ENCODE data around the gene ZFAND3. TPM values are rescaled to one million over a fixed set of nuclear protein-coding genes. Genes with fewer than 3 reads are reported as not detected.

Gene ZFAND3
- polyA plus RNA-seq, 1 donor (not counting 4 experiments of a cell fraction or from before 2014, with no cell fraction given), result 19.6 TPM

DNA sequence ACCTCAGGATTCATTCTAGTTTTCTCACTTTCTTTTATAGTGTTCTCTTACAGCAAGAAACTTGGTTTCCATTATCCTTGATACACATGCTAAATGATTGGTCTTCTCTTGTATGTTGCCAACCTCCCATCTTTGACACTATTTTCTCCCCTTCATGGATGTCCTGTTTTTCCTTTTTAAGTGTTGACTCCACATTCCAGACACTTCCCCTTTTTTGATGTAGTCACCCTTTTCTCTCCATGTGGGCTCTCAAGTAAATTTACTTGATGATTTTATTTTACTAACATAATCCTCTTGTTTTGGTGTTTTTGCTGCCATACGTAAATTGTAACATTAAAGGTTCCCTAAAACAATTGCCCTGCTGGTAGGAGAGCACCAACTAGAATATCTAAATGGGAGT, 148.1 kb downstream of the ZFAND3 start:
- Histone ChIP-seq H3K79me2 (ENCODE audit: control insufficient read depth, insufficient read depth, low read length) (peaks cover 40% of the 10 kb centered on the region), H3K4me3 (ENCODE audit: control insufficient read depth in 2 of 3, extremely low read depth in 1 of 3, insufficient read depth in 2 of 3, low read depth in 1 of 3, low read length in 3 of 3) (no peak overlapping the region), H3K4me2 (ENCODE audit: control insufficient read depth, extremely low read depth, insufficient read depth, low read depth, low read length) (no peak overlapping the region), H4K20me1 (ENCODE audit: control insufficient read depth, extremely low read depth, insufficient read depth, low read length) (peaks cover 31% of the 10 kb centered on the region), H3K4me1 (ENCODE audit: control insufficient read depth, extremely low read depth, insufficient read depth, low read length) (peaks cover 19% of the 10 kb centered on the region), H3K9ac (ENCODE audit: control insufficient read depth, extremely low read depth, insufficient read depth, low read length) (no peak overlapping the region), H3K9me1 (ENCODE audit: control insufficient read depth, extremely low read depth, insufficient read depth, low read length) (peaks cover 4% of the 10 kb centered on the region), H3K36me3 (ENCODE audit: control insufficient read depth in 2 of 2, extremely low read depth in 1 of 2, insufficient read depth in 2 of 2, low read length in 2 of 2) (no peaks in the 10 kb centered on the region), H3K9me3 (ENCODE audit: control insufficient read depth, low read depth, low read length) (no peaks in the 10 kb centered on the region), H3K27ac (ENCODE audit: control insufficient read depth, insufficient read depth, low read length) (no peak overlapping the region), H3K27me3 (ENCODE audit: control insufficient read depth, extremely low read depth, insufficient read depth, low read length) (no peaks in the 10 kb centered on the region), H2AFZ (ENCODE audit: control insufficient read depth, low read length) (no peak overlapping the region)
- DNase-seq (ENCODE audit: low read depth, low spot score) (no peak), FAIRE-seq (no peak)
- dilution Hi-C loops (cut with MboI; ENCODE audit: extremely low pct_ligation_motif_present, low sequenced_read_pairs), result no loop called here
- TF ChIP-seq CTCF (optimal IDR thresholded peaks at IDR 0.05 in 1 of 3, IDR thresholded peaks at IDR 0.05 in 1 of 3, conservative IDR thresholded peaks at IDR 0.05 in 1 of 3; ENCODE audit: extremely low read depth in 1 of 3, insufficient read depth in 2 of 3, low read length in 3 of 3) (no peak), EZH2 (IDR thresholded peaks at IDR 0.05; ENCODE audit: low read length) (no peak)

DNA sequence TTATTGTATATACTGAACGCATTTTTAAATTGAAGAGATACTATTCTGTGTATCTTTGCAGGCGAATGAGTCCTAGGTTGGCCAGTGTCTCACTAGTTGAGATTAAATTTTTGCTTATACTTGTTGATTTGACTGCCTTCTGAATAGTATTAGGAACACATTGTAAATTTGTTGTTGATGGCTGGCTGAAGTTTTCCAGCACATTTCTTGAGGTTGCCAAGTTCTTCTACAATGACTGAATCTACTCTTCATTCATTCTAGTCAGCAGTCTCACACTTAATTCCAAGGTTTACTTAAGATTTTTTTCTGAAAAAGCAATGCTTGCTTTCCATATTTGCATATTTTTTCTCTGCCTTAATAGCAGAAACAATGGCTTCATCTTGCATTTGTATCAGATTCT, 151.7 kb downstream of the ZFAND3 start:
- Histone ChIP-seq H3K9me1 (ENCODE audit: control insufficient read depth, extremely low read depth, insufficient read depth, low read length) (peaks cover 4% of the 10 kb centered on the region), H3K9me3 (ENCODE audit: control insufficient read depth, low read depth, low read length) (no peaks in the 10 kb centered on the region), H4K20me1 (ENCODE audit: control insufficient read depth, extremely low read depth, insufficient read depth, low read length) (peaks cover 19% of the 10 kb centered on the region), H3K4me2 (ENCODE audit: control insufficient read depth, extremely low read depth, insufficient read depth, low read depth, low read length) (no peak overlapping the region), H3K9ac (ENCODE audit: control insufficient read depth, extremely low read depth, insufficient read depth, low read length) (no peak overlapping the region), H3K4me1 (ENCODE audit: control insufficient read depth, extremely low read depth, insufficient read depth, low read length) (peaks cover 10% of the 10 kb centered on the region), H3K79me2 (ENCODE audit: control insufficient read depth, insufficient read depth, low read length) (peaks cover 58% of the 10 kb centered on the region), H3K27me3 (ENCODE audit: control insufficient read depth, extremely low read depth, insufficient read depth, low read length) (no peaks in the 10 kb centered on the region), H3K27ac (ENCODE audit: control insufficient read depth, insufficient read depth, low read length) (no peak overlapping the region), H2AFZ (ENCODE audit: control insufficient read depth, low read length) (no peak overlapping the region), H3K4me3 (ENCODE audit: control insufficient read depth in 2 of 3, extremely low read depth in 1 of 3, insufficient read depth in 2 of 3, low read depth in 1 of 3, low read length in 3 of 3) (no peak overlapping the region), H3K36me3 (ENCODE audit: control insufficient read depth in 2 of 2, extremely low read depth in 1 of 2, insufficient read depth in 2 of 2, low read length in 2 of 2) (no peaks in the 10 kb centered on the region)
- FAIRE-seq (peak; percentile 51), DNase-seq (ENCODE audit: low read depth, low spot score) (no peak)
- TF ChIP-seq EZH2 (IDR thresholded peaks at IDR 0.05; ENCODE audit: low read length) (no peak), CTCF (optimal IDR thresholded peaks at IDR 0.05 in 1 of 3, IDR thresholded peaks at IDR 0.05 in 1 of 3, conservative IDR thresholded peaks at IDR 0.05 in 1 of 3; ENCODE audit: extremely low read depth in 1 of 3, insufficient read depth in 2 of 3, low read length in 3 of 3) (no peak)
- dilution Hi-C loops (cut with MboI; ENCODE audit: extremely low pct_ligation_motif_present, low sequenced_read_pairs), result no loop called here

Measured in keratinocyte (primary cell).